ENCODE data around the gene BCAR3. TPM values are rescaled to one million over a fixed set of nuclear protein-coding genes. Genes with fewer than 3 reads are reported as not detected.
"Not testable (repeated sequence)": the region's sequence is repeated elsewhere in the genome, so short reads cannot be mapped to it uniquely, and the experiment has no call there.

The BCAR3 gene
- polyA plus RNA-seq, 2 of the 4 experiments (the other 2 are of a cell fraction): 31.6 to 33.4 TPM

DNA sequence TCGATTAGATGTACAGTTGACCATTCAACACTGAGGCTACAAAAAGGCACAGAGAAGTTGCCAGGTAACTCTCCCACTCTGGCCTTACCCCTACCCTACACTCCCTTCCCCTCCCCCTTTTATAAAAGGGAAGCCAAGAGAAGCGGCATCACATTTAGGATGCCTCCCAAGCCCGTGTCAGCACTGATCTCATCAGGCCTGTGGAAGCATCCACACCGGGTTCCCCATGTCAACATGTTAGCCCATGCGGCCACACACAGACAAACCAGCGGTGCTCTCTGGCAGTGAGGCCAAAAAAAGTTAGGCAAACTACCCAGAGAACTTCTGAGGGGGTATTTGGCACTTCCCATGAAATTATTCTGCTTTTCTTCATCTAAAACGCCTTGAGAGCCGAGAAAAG lies 29.9 kb downstream of the BCAR3 start:
- DNase-seq (ENCODE audit: low read depth in 1 of 2, low spot score in 1 of 2): no peak
- Histone ChIP-seq H3K27ac (peak overlapping the region; percentile 35 to 69; a peak in 4 of 6 replicates), H3K4me1 (peaks cover 43% of the 10 kb centered on the region), H3K4me2 (peak overlapping the region; percentile 48; the same call in 2 of the 3 replicates), H3K9me3 (no peaks in the 10 kb centered on the region; the same call in 2 of the 3 replicates), H3K4me3 (no peak overlapping the region)
- WGBS (ENCODE audit: missing lambda C conversion rate): 91% methylated on average over 8 of the region's 8 CpGs
- ChIA-PET POLR2A (no interaction called here), CTCF (interaction anchor here (1.8 to 2.7 kb wide), 2 partner anchors 23 to 162 kb away, joined by 6 to 11 read pairs; no protein-coding TSS in a partner anchor)
- no peak for FAIRE-seq
- ATAC-seq: no peak
- TF ChIP-seq MAFK (IDR thresholded peaks at IDR 0.05; ENCODE audit: partially characterized antibody): no peak
- TF ChIP-seq, protein P1, sequence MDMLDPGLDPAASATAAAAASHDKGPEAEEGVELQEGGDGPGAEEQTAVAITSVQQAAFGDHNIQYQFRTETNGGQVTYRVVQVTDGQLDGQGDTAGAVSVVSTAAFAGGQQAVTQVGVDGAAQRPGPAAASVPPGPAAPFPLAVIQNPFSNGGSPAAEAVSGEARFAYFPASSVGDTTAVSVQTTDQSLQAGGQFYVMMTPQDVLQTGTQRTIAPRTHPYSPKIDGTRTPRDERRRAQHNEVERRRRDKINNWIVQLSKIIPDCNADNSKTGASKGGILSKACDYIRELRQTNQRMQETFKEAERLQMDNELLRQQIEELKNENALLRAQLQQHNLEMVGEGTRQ (IDR thresholded peaks at IDR 0.05): no peak
- no peak for TF ChIP-seq HDAC2 (IDR thresholded peaks at IDR 0.05)
- no peak for TF ChIP-seq HOXA7 (CRISPR knock-in tag; IDR thresholded peaks at IDR 0.05)
- no peak for TF ChIP-seq NFE2L2 (conservative IDR thresholded peaks at IDR 0.05; ENCODE audit: low read length)
- no peak for TF ChIP-seq SREBF2 (IDR thresholded peaks at IDR 0.05)
- TF ChIP-seq CHD4 (IDR thresholded peaks at IDR 0.05; ENCODE audit: borderline replicate concordance): no peak
- TF ChIP-seq BHLHE40 (IDR thresholded peaks at IDR 0.05; ENCODE audit: low read depth, low read length): no peak
- TF ChIP-seq GATA3 (IDR thresholded peaks at IDR 0.05; ENCODE audit: borderline replicate concordance): no peak
- TF ChIP-seq HOXB13 (CRISPR knock-in tag; IDR thresholded peaks at IDR 0.05; ENCODE audit: low read depth): no peak
- no peak for TF ChIP-seq RFX5 (IDR thresholded peaks at IDR 0.05)
- TF ChIP-seq RCOR1 (IDR thresholded peaks at IDR 0.05; ENCODE audit: low read depth, low read length): no peak
- TF ChIP-seq EHMT2 (IDR thresholded peaks at IDR 0.05; ENCODE audit: low read depth): no peak
- TF ChIP-seq FOSB (CRISPR knock-in tag; IDR thresholded peaks at IDR 0.05): no peak
- TF ChIP-seq ESRRA (IDR thresholded peaks at IDR 0.05; ENCODE audit: borderline replicate concordance, low read length): no peak
- TF ChIP-seq, protein P2, sequence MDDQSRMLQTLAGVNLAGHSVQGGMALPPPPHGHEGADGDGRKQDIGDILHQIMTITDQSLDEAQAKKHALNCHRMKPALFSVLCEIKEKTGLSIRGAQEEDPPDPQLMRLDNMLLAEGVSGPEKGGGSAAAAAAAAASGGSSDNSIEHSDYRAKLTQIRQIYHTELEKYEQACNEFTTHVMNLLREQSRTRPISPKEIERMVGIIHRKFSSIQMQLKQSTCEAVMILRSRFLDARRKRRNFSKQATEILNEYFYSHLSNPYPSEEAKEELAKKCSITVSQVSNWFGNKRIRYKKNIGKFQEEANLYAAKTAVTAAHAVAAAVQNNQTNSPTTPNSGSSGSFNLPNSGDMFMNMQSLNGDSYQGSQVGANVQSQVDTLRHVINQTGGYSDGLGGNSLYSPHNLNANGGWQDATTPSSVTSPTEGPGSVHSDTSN (IDR thresholded peaks at IDR 0.05): no peak
- no peak for TF ChIP-seq KDM1A (IDR thresholded peaks at IDR 0.05; ENCODE audit: low read depth)
- no peak for TF ChIP-seq HOXB5 (CRISPR knock-in tag; IDR thresholded peaks at IDR 0.05)
- no peak for TF ChIP-seq CBX2 (IDR thresholded peaks at IDR 0.05; ENCODE audit: borderline replicate concordance, low read depth)
- TF ChIP-seq ZNF302 (CRISPR knock-in tag; IDR thresholded peaks at IDR 0.05): no peak

DNA sequence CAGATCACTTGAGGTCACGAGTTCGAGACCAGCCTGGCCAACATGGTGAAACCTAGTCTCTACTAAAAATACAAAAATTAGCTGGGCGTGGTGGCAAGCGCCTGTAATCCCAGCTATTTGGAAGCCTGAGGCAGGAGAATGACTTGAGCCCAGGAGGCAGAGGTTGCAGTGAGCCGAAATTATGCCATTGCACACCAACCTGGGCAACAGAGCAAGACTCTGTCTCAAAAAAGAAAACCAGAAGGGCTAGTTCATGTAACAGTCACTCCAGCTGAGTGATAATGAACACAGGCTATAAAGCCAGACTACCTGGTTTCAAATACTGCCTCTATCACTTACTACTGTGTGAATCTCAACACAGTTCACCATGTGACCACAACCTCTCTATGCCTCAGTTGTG lies 31.5 kb downstream of the BCAR3 start:
- DNase-seq (ENCODE audit: low read depth in 1 of 2, low spot score in 1 of 2); FAIRE-seq; H3K9me3 ChIP-seq; POLR2A ChIA-PET; ATAC-seq; H3K4me2 ChIP-seq; H3K27ac ChIP-seq; H3K4me3 ChIP-seq: not testable (repeated sequence)
- CTCF ChIA-PET: interaction anchor here (1.0 kb wide), 1 partner anchor 21 kb away, joined by 3 read pairs; no protein-coding TSS in a partner anchor
- peaks cover 30% of the 10 kb centered on the region for H3K4me1 ChIP-seq
- 100% methylated on average over 5 of the region's 5 CpGs for WGBS (ENCODE audit: missing lambda C conversion rate)

DNA sequence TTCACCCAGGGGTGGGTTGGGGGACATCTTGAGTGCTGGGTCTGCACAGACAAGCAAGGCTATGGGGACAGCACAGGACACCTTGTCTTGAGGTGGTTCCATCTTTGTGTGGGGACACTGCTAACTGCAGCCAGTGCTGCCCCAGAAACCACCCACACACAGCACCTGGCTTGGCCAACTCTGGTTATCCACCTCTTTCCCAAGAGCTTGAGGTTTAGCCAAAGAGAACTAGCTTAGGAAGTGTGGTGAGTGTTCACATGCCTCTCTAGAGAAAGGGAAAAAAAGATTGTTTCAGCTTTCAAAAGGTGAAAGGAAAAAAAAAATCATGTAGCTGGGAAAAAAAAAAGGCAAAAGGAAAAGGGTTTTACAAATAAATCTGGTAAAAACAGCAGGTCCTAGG lies 32.4 kb downstream of the BCAR3 start:
- TF ChIP-seq POLR2A (IDR thresholded peaks at IDR 0.05; ENCODE audit: low read length) (no peak), BHLHE40 (IDR thresholded peaks at IDR 0.05; ENCODE audit: low read depth, low read length) (no peak), TP53 (CRISPR knock-in tag; IDR thresholded peaks at IDR 0.05) (no peak), TFCP2L1 (CRISPR knock-in tag; IDR thresholded peaks at IDR 0.05) (no peak)
- TF ChIP-seq, protein P3, sequence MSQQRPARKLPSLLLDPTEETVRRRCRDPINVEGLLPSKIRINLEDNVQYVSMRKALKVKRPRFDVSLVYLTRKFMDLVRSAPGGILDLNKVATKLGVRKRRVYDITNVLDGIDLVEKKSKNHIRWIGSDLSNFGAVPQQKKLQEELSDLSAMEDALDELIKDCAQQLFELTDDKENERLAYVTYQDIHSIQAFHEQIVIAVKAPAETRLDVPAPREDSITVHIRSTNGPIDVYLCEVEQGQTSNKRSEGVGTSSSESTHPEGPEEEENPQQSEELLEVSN (IDR thresholded peaks at IDR 0.05; ENCODE audit: borderline replicate concordance, low read depth): no peak
- TF ChIP-seq, protein P4, sequence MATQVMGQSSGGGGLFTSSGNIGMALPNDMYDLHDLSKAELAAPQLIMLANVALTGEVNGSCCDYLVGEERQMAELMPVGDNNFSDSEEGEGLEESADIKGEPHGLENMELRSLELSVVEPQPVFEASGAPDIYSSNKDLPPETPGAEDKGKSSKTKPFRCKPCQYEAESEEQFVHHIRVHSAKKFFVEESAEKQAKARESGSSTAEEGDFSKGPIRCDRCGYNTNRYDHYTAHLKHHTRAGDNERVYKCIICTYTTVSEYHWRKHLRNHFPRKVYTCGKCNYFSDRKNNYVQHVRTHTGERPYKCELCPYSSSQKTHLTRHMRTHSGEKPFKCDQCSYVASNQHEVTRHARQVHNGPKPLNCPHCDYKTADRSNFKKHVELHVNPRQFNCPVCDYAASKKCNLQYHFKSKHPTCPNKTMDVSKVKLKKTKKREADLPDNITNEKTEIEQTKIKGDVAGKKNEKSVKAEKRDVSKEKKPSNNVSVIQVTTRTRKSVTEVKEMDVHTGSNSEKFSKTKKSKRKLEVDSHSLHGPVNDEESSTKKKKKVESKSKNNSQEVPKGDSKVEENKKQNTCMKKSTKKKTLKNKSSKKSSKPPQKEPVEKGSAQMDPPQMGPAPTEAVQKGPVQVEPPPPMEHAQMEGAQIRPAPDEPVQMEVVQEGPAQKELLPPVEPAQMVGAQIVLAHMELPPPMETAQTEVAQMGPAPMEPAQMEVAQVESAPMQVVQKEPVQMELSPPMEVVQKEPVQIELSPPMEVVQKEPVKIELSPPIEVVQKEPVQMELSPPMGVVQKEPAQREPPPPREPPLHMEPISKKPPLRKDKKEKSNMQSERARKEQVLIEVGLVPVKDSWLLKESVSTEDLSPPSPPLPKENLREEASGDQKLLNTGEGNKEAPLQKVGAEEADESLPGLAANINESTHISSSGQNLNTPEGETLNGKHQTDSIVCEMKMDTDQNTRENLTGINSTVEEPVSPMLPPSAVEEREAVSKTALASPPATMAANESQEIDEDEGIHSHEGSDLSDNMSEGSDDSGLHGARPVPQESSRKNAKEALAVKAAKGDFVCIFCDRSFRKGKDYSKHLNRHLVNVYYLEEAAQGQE (IDR thresholded peaks at IDR 0.05): no peak
- TF ChIP-seq, protein P5, sequence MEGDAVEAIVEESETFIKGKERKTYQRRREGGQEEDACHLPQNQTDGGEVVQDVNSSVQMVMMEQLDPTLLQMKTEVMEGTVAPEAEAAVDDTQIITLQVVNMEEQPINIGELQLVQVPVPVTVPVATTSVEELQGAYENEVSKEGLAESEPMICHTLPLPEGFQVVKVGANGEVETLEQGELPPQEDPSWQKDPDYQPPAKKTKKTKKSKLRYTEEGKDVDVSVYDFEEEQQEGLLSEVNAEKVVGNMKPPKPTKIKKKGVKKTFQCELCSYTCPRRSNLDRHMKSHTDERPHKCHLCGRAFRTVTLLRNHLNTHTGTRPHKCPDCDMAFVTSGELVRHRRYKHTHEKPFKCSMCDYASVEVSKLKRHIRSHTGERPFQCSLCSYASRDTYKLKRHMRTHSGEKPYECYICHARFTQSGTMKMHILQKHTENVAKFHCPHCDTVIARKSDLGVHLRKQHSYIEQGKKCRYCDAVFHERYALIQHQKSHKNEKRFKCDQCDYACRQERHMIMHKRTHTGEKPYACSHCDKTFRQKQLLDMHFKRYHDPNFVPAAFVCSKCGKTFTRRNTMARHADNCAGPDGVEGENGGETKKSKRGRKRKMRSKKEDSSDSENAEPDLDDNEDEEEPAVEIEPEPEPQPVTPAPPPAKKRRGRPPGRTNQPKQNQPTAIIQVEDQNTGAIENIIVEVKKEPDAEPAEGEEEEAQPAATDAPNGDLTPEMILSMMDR (IDR thresholded peaks at IDR 0.05): no peak
- FAIRE-seq (no peak), ATAC-seq (peak in 1 of 2 experiments; percentile 28; a peak in 2 of 6 replicates), DNase-seq (ENCODE audit: low read depth in 1 of 2, low spot score in 1 of 2) (no peak)
- Histone ChIP-seq H3K4me1 (peaks cover 34% of the 10 kb centered on the region), H3K4me3 (no peak overlapping the region), H3K9me3 (no peaks in the 10 kb centered on the region), H3K4me2 (no peak overlapping the region), H3K27ac (peak overlapping the region in 1 of 2 experiments; percentile 17; a peak in 3 of 6 replicates)
- ChIA-PET POLR2A (no interaction called here), CTCF (interaction anchor here (1.0 to 1.3 kb wide), 3 partner anchors 20 to 165 kb away, joined by 3 to 5 read pairs (median 4); no protein-coding TSS in a partner anchor)

All from A549 (cell line).